HCT116 (cell line): ENCODE data around the gene PTTG2. TPM values are rescaled to one million over a fixed set of nuclear protein-coding genes. Genes with fewer than 3 reads are reported as not detected.

ENCODE experiments used
- ATAC-seq: fragments of 200-7000 bp; cut with Tn5 transposase; 2 replicates; pipeline ENCODE4 v1.9.1; 2020; ENCODE audit warnings: mild to moderate bottlenecking, moderate library complexity
- BruUV-seq: library from RNA; stranded (reverse); fragments of 400-500 nt; replicated peaks from 2 replicates; lab custom pipeline; 2021; lab: Mats Ljungman, UMichigan
- CTCF ChIA-PET: fragments of 300-600 bp; sonication (Branson Sonifier 250); formaldehyde crosslinking; loops from one replicate; lab custom pipeline; 2021; ENCODE audit warnings: antibody characterized with exemption; lab: Charles Lee
- POLR2A ChIA-PET: fragments of 300-600, 350-600 bp; sonication (Branson Sonifier 250); formaldehyde crosslinking; loops from one replicate; lab custom pipeline; 2021; ENCODE audit warnings: antibody characterized with exemption; lab: Charles Lee
- RAD21 ChIA-PET, 2 experiments: fragments of 300-600 bp; sonication (Branson Sonifier 250); formaldehyde crosslinking; loops; one replicate each; lab custom pipeline; 2023; ENCODE audit warnings: low total read pairs in 2 of 2; ENCODE audit not compliant: uncharacterized antibody in 2 of 2, unreplicated experiment in 2 of 2, low non-redundant PET in 1 of 2; lab: Charles Lee
- DNase-seq: peaks from one replicate; pipeline ENCODE4 v3.0.0-alpha.2; 2010; ENCODE audit warnings: low read depth, low spot score
- H2AFZ ChIP-seq: fragments of 200-600 bp; shearing (Covaris generic), sonication (generic); 2 replicates; pipeline ENCODE4 v1.6.1; 2017; ENCODE audit warnings: low read depth, mixed run types, mixed read lengths, antibody characterized with exemption, low read length; ENCODE audit not compliant: poor library complexity, severe bottlenecking
- H3K27ac ChIP-seq: 2 replicates; pipeline ENCODE4 v1.5.1; 2012; ENCODE audit warnings: low read depth, low read length
- H3K27me3 ChIP-seq: fragments of 200-600 bp; sonication (generic); 2 replicates; pipeline ENCODE4 v1.6.1; 2016; ENCODE audit warnings: mixed run types, low read length, mixed read lengths; ENCODE audit not compliant: insufficient read depth
- H3K36me3 ChIP-seq, 2 experiments: fragments of 200-500 bp in 1 of 2; fragments of 200-600 bp in 1 of 2; sonication (Bioruptor generic) in 1 of 2; sonication (generic) in 1 of 2; 2 replicates each; pipeline versions ENCODE4 v1.5.1 to v1.6.1; 2014 to 2016; ENCODE audit warnings: low read length in 2 of 2, inconsistent platforms in 1 of 2, mixed read lengths in 1 of 2, mixed run types in 1 of 2; ENCODE audit not compliant: insufficient read depth in 2 of 2, control insufficient read depth in 1 of 2
- H3K4me1 ChIP-seq, 2 experiments: fragments of 200-600 bp in 1 of 2; sonication (generic) in 1 of 2; 2 replicates each; pipeline versions ENCODE4 v1.5.1 to v1.6.1; 2012 to 2017; ENCODE audit warnings: low read length in 2 of 2, inconsistent platforms in 1 of 2, mild to moderate bottlenecking in 1 of 2, mixed read lengths in 1 of 2, mixed run types in 1 of 2, moderate library complexity in 1 of 2; ENCODE audit not compliant: insufficient read depth in 2 of 2, control insufficient read depth in 1 of 2
- H3K4me2 ChIP-seq: fragments of 200-600 bp; sonication (generic); 2 replicates; pipeline ENCODE4 v1.6.1; 2017; ENCODE audit warnings: mixed run types, low read length, mixed read lengths
- H3K4me3 ChIP-seq, 2 experiments: fragments of 200-600 bp in 1 of 2; sonication (generic) in 1 of 2; replicated peaks in 1 of 2; 2 replicates each; pipeline ENCODE4 v1.5.1; 2011 to 2016; ENCODE audit warnings: low read length in 2 of 2, control low read depth in 1 of 2, low read depth in 1 of 2, mild to moderate bottlenecking in 1 of 2, mixed read lengths in 1 of 2, mixed run types in 1 of 2
- H3K79me2 ChIP-seq: fragments of 200-600 bp; sonication (generic); 2 replicates; pipeline ENCODE4 v1.6.1; 2017; ENCODE audit warnings: mild to moderate bottlenecking, mixed run types, low read length, moderate library complexity, mixed read lengths; ENCODE audit not compliant: insufficient read depth
- H3K9ac ChIP-seq: fragments of 200-600 bp; sonication (generic); 2 replicates; pipeline ENCODE4 v1.6.1; 2016; ENCODE audit warnings: low read length, mixed read lengths
- H3K9me2 ChIP-seq: fragments of 200-600 bp; sonication (generic), shearing (Covaris generic); 2 replicates; pipeline ENCODE4 v1.6.1; 2017; ENCODE audit warnings: mixed run types, mild to moderate bottlenecking, moderate library complexity; ENCODE audit not compliant: insufficient read depth
- H3K9me3 ChIP-seq, 2 experiments: fragments of 200-500 bp in 1 of 2; fragments of 200-600 bp in 1 of 2; sonication (Bioruptor generic) in 1 of 2; sonication (generic) in 1 of 2; 2 replicates each; pipeline ENCODE4 v1.6.1; 2014 to 2017; ENCODE audit warnings: low read length in 2 of 2, mixed read lengths in 2 of 2, inconsistent platforms in 1 of 2, low read depth in 1 of 2, mild to moderate bottlenecking in 1 of 2, mixed run types in 1 of 2, moderate library complexity in 1 of 2; ENCODE audit not compliant: control insufficient read depth in 1 of 2, insufficient read depth in 1 of 2
- H4K20me1 ChIP-seq: fragments of 200-600 bp; sonication (generic), shearing (Covaris generic); 2 replicates; pipeline ENCODE4 v1.6.1; 2017; ENCODE audit warnings: mixed run types, mild to moderate bottlenecking, moderate library complexity; ENCODE audit not compliant: insufficient read depth
- ATF3 ChIP-seq: IDR thresholded peaks from 2 replicates; pipeline ENCODE4 v1.6.1; 2012
- CBX3 ChIP-seq: IDR thresholded peaks from 2 replicates; pipeline ENCODE4 v1.6.1; 2012; ENCODE audit warnings: low read depth
- CEBPB ChIP-seq: IDR thresholded peaks from 2 replicates; pipeline ENCODE4 v1.6.1; 2012; ENCODE audit warnings: low read depth
- CTCF ChIP-seq, 3 experiments: fragments of 200-600 bp in 1 of 3; sonication (generic) in 1 of 3; IDR thresholded peaks in 2 of 3; conservative IDR thresholded peaks in 1 of 3; 2 replicates each; pipeline ENCODE4 v1.5.1; 2012 to 2017; ENCODE audit warnings: low read depth in 2 of 3, low read length in 2 of 3, antibody characterized with exemption in 1 of 3, borderline replicate concordance in 1 of 3, control low read depth in 1 of 3, mild to moderate bottlenecking in 1 of 3, mixed read lengths in 1 of 3, mixed run types in 1 of 3, moderate library complexity in 1 of 3; ENCODE audit not compliant: insufficient read depth in 1 of 3
- ELF1 ChIP-seq: IDR thresholded peaks from 2 replicates; pipeline ENCODE4 v1.6.1; 2012; ENCODE audit warnings: low read depth, borderline replicate concordance
- EZH2phosphoT487 ChIP-seq: fragments of 200-600 bp; IDR thresholded peaks from 2 replicates; pipeline ENCODE4 v1.6.1; 2018; ENCODE audit warnings: antibody characterized with exemption, borderline replicate concordance
- FOSL1 ChIP-seq: IDR thresholded peaks from 2 replicates; pipeline ENCODE4 v1.6.1; 2012; ENCODE audit warnings: low read depth
- POLR2A ChIP-seq: IDR thresholded peaks from 2 replicates; pipeline ENCODE4 v1.7.0; 2011; ENCODE audit warnings: borderline replicate concordance; ENCODE audit not compliant: insufficient read depth, insufficient read length; ENCODE audit errors: extremely low read depth
- REST ChIP-seq: IDR thresholded peaks from 2 replicates; pipeline ENCODE4 v1.6.1; 2012; ENCODE audit warnings: low read depth
- SP1 ChIP-seq: IDR thresholded peaks from 2 replicates; pipeline ENCODE4 v1.6.1; 2012; ENCODE audit warnings: low read depth
- SRF ChIP-seq: IDR thresholded peaks from 2 replicates; pipeline ENCODE4 v1.6.1; 2012; ENCODE audit warnings: low read depth
- ZFX ChIP-seq: fragments of 450-650 bp; IDR thresholded peaks from 2 replicates; pipeline ENCODE4 v1.6.1; 2017
- intact Hi-C: fragments of 100-400 bp; cut with micrococcal nuclease; formaldehyde crosslinking; loops from 2 replicates; pipeline ENCODE4 v1.10.0; 2022
- total RNA-seq: library from RNA; stranded (reverse); gene quantifications from one replicate; pipeline ENCODE4 v1.2.1, GENCODE V29; 2021; ENCODE audit not compliant: unreplicated experiment

The PTTG2 gene
- total RNA-seq, 1 experiment from 2014 or later, result not detected

GRCh38 chr4:37991623-37992410, 31.6 kb downstream of the PTTG2 start:
- peaks cover 29% of the 10 kb centered on the region for H3K79me2 ChIP-seq
- H3K36me3 ChIP-seq, result no peaks in the 10 kb centered on the region
- H3K27ac ChIP-seq, result no peak overlapping the region
- intact Hi-C loops, result no loop called here
- no peaks in the 10 kb centered on the region for H3K9me2 ChIP-seq
- TF ChIP-seq EZH2phosphoT487, result no peak
- no peak for TF ChIP-seq POLR2A
- no peak for TF ChIP-seq SP1
- TF ChIP-seq ELF1, result no peak
- TF ChIP-seq CTCF (IDR thresholded peaks at IDR 0.05 in 2 of 3, conservative IDR thresholded peaks at IDR 0.05 in 1 of 3; ENCODE audit: borderline replicate concordance in 1 of 3, insufficient read depth in 1 of 3, low read depth in 2 of 3, low read length in 2 of 3), result no peak
- TF ChIP-seq REST, result no peak
- TF ChIP-seq CBX3, result no peak
- TF ChIP-seq CEBPB, result no peak
- no peak for TF ChIP-seq ZFX
- no peak for TF ChIP-seq ATF3
- no peak for TF ChIP-seq SRF
- no peak for TF ChIP-seq FOSL1
- DNase-seq, result no peak
- H4K20me1 ChIP-seq, result no peaks in the 10 kb centered on the region
- H2AFZ ChIP-seq, result no peak overlapping the region
- ChIA-PET RAD21 (interaction anchor here in 1 of 2 experiments (0.6 kb wide), 1 partner anchor 428 kb away, joined by 6 read pairs; no protein-coding TSS in a partner anchor), CTCF (no interaction called here), POLR2A (no interaction called here)
- H3K4me1 ChIP-seq, result peaks cover 5 to 8% of the 10 kb centered on the region in 2 experiments; a peak in 2 of 4 replicates
- no peak for ATAC-seq
- H3K9me3 ChIP-seq, result no peaks in the 10 kb centered on the region
- BruUV-seq, result no TSS peak
- no peak overlapping the region for H3K9ac ChIP-seq
- no peak overlapping the region for H3K4me3 ChIP-seq
- H3K4me2 ChIP-seq, result no peak overlapping the region
- H3K27me3 ChIP-seq, result no peaks in the 10 kb centered on the region
